H1 (cell line): ENCODE measurements around the gene EGFLAM. TPM values are rescaled to one million over a fixed set of nuclear protein-coding genes. Genes with fewer than 3 reads are reported as not detected.

Source experiments
- CTCF ChIA-PET: fragments of 300-600 bp; sonication (Branson Sonifier 250); formaldehyde crosslinking; loops from one replicate; lab custom pipeline; 2021; ENCODE audit not compliant: partially characterized antibody; lab: Charles Lee
- POLR2A ChIA-PET: fragments of 300-600 bp; sonication (Branson Sonifier 250); formaldehyde crosslinking; loops from one replicate; lab custom pipeline; 2021; ENCODE audit warnings: inconsistent platforms; ENCODE audit not compliant: partially characterized antibody; lab: Charles Lee
- DNase-seq, 2 experiments: peaks; one replicate each; pipeline versions ENCODE4 v3.0.0 to v3.0.0-alpha.2; 2010 to 2022; ENCODE audit warnings: low spot score in 2 of 2, low read depth in 1 of 2, mixed read lengths in 1 of 2
- FAIRE-seq: peaks from 2 replicates; lab custom pipeline; 2011; peaks lifted over from hg19 to GRCh38; lab: Jason Lieb, UNC
- H2AFZ ChIP-seq: 2 replicates; pipeline ENCODE4 v1.8.1; 2012; ENCODE audit warnings: low read length, inconsistent platforms
- H2AK5ac ChIP-seq: 2 replicates; pipeline ENCODE4 v1.6.1; 2013; ENCODE audit warnings: low read depth, low read length
- H2BK120ac ChIP-seq: replicated peaks from 2 replicates; pipeline ENCODE3; 2013; ENCODE audit warnings: low read depth, low read length, inconsistent platforms
- H2BK12ac ChIP-seq: 2 replicates; pipeline ENCODE4 v1.6.1; 2013; ENCODE audit warnings: low read depth, low read length
- H2BK15ac ChIP-seq: 2 replicates; pipeline ENCODE4 v1.6.1; 2013; ENCODE audit warnings: low read length
- H2BK20ac ChIP-seq: 2 replicates; pipeline ENCODE4 v1.6.1; 2013; ENCODE audit warnings: low read length
- H2BK5ac ChIP-seq: 2 replicates; pipeline ENCODE4 v1.6.1; 2013; ENCODE audit warnings: low read depth, low read length
- H3K14ac ChIP-seq: 2 replicates; pipeline ENCODE4 v1.6.1; 2013; ENCODE audit warnings: inconsistent platforms; ENCODE audit not compliant: insufficient read length
- H3K18ac ChIP-seq: 2 replicates; pipeline ENCODE4 v1.6.1; 2013; ENCODE audit warnings: low read length; ENCODE audit errors: extremely low read depth
- H3K23ac ChIP-seq: 2 replicates; pipeline ENCODE4 v1.6.1; 2013; ENCODE audit warnings: inconsistent platforms; ENCODE audit not compliant: insufficient read length
- H3K23me2 ChIP-seq: 2 replicates; pipeline ENCODE4 v1.6.1; 2013; ENCODE audit warnings: low read depth, low read length
- H3K27ac ChIP-seq: 2 replicates; pipeline ENCODE4 v1.6.1; 2011; ENCODE audit warnings: low read depth, low read length, inconsistent platforms
- H3K27me3 ChIP-seq, 4 experiments: replicated peaks in 1 of 4; 1 replicate in 1 of 4; 2 replicates in 3 of 4; pipeline versions ENCODE4 v1.6.1 to v1.8.1; 2011 to 2013; ENCODE audit warnings: low read length in 3 of 4, mild to moderate bottlenecking in 3 of 4, inconsistent platforms in 2 of 4, mixed read lengths in 2 of 4, moderate library complexity in 1 of 4; ENCODE audit not compliant: control insufficient read depth in 3 of 4, insufficient read depth in 3 of 4; ENCODE audit errors: extremely low read depth in 1 of 4
- H3K36me3 ChIP-seq, 4 experiments: 2 replicates each; pipeline versions ENCODE4 v1.6.1 to v1.8.1; 2011 to 2013; ENCODE audit warnings: mild to moderate bottlenecking in 4 of 4, low read length in 3 of 4, moderate library complexity in 2 of 4, control low read depth in 1 of 4, inconsistent platforms in 1 of 4; ENCODE audit not compliant: insufficient read depth in 4 of 4, control insufficient read depth in 2 of 4
- H3K4ac ChIP-seq: replicated peaks from 2 replicates; pipeline ENCODE3; 2013; ENCODE audit warnings: low read length, low read depth, mixed read lengths, inconsistent platforms; ENCODE audit not compliant: insufficient read length
- H3K4me1 ChIP-seq, 4 experiments: replicated peaks in 1 of 4; 1 replicate in 1 of 4; 2 replicates in 3 of 4; pipeline versions ENCODE4 v1.6.1 to v1.8.1; 2011 to 2013; ENCODE audit warnings: low read length in 3 of 4, inconsistent platforms in 2 of 4, mixed read lengths in 1 of 4; ENCODE audit not compliant: insufficient read depth in 4 of 4, control insufficient read depth in 3 of 4
- H3K4me2 ChIP-seq, 2 experiments: 2 replicates each; pipeline versions ENCODE4 v1.6.1 to v1.8.1; 2011 to 2013; ENCODE audit warnings: low read depth in 2 of 2, low read length in 2 of 2, control low read depth in 1 of 2, inconsistent platforms in 1 of 2, mild to moderate bottlenecking in 1 of 2; ENCODE audit not compliant: insufficient read depth in 1 of 2
- H3K4me3 ChIP-seq, 4 experiments: fragments of 200-600, 300-600 bp in 1 of 4; sonication (generic), shearing (Covaris generic), sonication (Bioruptor Twin) in 1 of 4; 2 replicates each; pipeline versions ENCODE4 v1.5.1 to v1.8.1; 2011 to 2016; ENCODE audit warnings: low read length in 4 of 4, low read depth in 3 of 4, control low read depth in 2 of 4, inconsistent platforms in 2 of 4, mild to moderate bottlenecking in 2 of 4, mixed read lengths in 1 of 4, moderate library complexity in 1 of 4; ENCODE audit not compliant: insufficient read depth in 2 of 4; ENCODE audit errors: extremely low read depth in 1 of 4
- H3K56ac ChIP-seq: replicated peaks from 2 replicates; pipeline ENCODE3; 2013; ENCODE audit warnings: low read depth, mild to moderate bottlenecking, mixed read lengths, low read length, inconsistent platforms; ENCODE audit not compliant: insufficient read length
- H3K79me1 ChIP-seq: 2 replicates; pipeline ENCODE4 v1.6.1; 2013; ENCODE audit warnings: low read depth, low read length, control low read depth
- H3K79me2 ChIP-seq, 2 experiments: 2 replicates each; pipeline versions ENCODE4 v1.6.1 to v1.8.1; 2012 to 2013; ENCODE audit warnings: low read length in 2 of 2, mild to moderate bottlenecking in 2 of 2, inconsistent platforms in 1 of 2; ENCODE audit not compliant: insufficient read depth in 2 of 2, control insufficient read depth in 1 of 2
- H3K9ac ChIP-seq, 4 experiments: replicated peaks in 1 of 4; 1 replicate in 1 of 4; 2 replicates in 3 of 4; pipeline versions ENCODE4 v1.6.1 to v1.8.1; 2011 to 2013; ENCODE audit warnings: low read depth in 3 of 4, low read length in 3 of 4, control low read depth in 2 of 4, mild to moderate bottlenecking in 2 of 4, moderate library complexity in 2 of 4, inconsistent platforms in 1 of 4; ENCODE audit errors: extremely low read depth in 1 of 4
- H3K9me3 ChIP-seq, 2 experiments: 2 replicates each; pipeline versions ENCODE4 v1.6.1 to v1.8.1; 2012 to 2013; ENCODE audit warnings: mild to moderate bottlenecking in 2 of 2, moderate library complexity in 2 of 2, control low read depth in 1 of 2, inconsistent platforms in 1 of 2, low read depth in 1 of 2, low read length in 1 of 2, mixed read lengths in 1 of 2; ENCODE audit not compliant: insufficient read depth in 2 of 2
- H4K20me1 ChIP-seq, 2 experiments: replicated peaks in 1 of 2; 2 replicates each; pipeline versions ENCODE3 to v1.8.1; 2011 to 2013; ENCODE audit warnings: inconsistent platforms in 2 of 2, low read length in 2 of 2, mild to moderate bottlenecking in 1 of 2; ENCODE audit not compliant: insufficient read depth in 2 of 2, control insufficient read depth in 1 of 2
- H4K5ac ChIP-seq: 2 replicates; pipeline ENCODE4 v1.6.1; 2013; ENCODE audit warnings: low read length, low read depth, mixed read lengths, inconsistent platforms; ENCODE audit not compliant: insufficient read length
- H4K8ac ChIP-seq: 2 replicates; pipeline ENCODE4 v1.8.0; 2013; ENCODE audit warnings: mild to moderate bottlenecking, moderate library complexity, low read length, inconsistent platforms; ENCODE audit not compliant: insufficient read depth; ENCODE audit errors: extremely low read depth
- H4K91ac ChIP-seq: replicated peaks from 2 replicates; pipeline ENCODE3; 2013; ENCODE audit warnings: low read length, mixed read lengths, inconsistent platforms; ENCODE audit not compliant: insufficient read length
- KDM5A ChIP-seq: fragments of 200-600 bp; IDR thresholded peaks from 2 replicates; pipeline ENCODE4 v1.7.1; 2012; ENCODE audit warnings: mild to moderate bottlenecking, low read length, inconsistent platforms, mixed read lengths
- SRF ChIP-seq: IDR thresholded peaks from 2 replicates; pipeline ENCODE4 v1.6.1; 2011; ENCODE audit warnings: mild to moderate bottlenecking, low read depth, low read length, moderate library complexity
- WGBS, 2 experiments: shearing (Covaris generic) in 1 of 2; methylation state at CpG; one replicate each; pipeline versions ENCODE4 v1.1.6 to v1.1.7; 2013 to 2015; ENCODE audit warnings: low lambda C conversion rate in 2 of 2, mixed read lengths in 2 of 2, inconsistent platforms in 1 of 2, low coverage in 1 of 2, missing lambda C conversion rate in 1 of 2; ENCODE audit not compliant: insufficient replicate concordance in 2 of 2, insufficient coverage in 1 of 2, insufficient read length in 1 of 2; ENCODE audit errors: extremely low coverage in 1 of 2, missing lambda C conversion rate in 1 of 2; 5-methylcytosine and 5-hydroxymethylcytosine counted together
- polyA plus RNA-seq, 7 experiments: library from polyadenylated mRNA; depleted of rRNA in 3 of 7; stranded (reverse) in 5 of 7; unstranded in 2 of 7; fragments of >200 nt in 5 of 7; fragments of 200-250 nt in 2 of 7; gene quantifications; 1 replicate in 5 of 7; 2 replicates in 1 of 7; 4 replicates in 1 of 7; pipeline versions ENCODE4 v1.2.1 to v1.2.3, GENCODE V29; 2011 to 2013; ENCODE audit warnings: missing spikeins in 2 of 7, mixed read lengths in 2 of 7
- total RNA-seq: library from RNA; stranded (reverse); fragmentation: NEBNext Ultra II Directional; extraction: Animal tissue kit (Norgen Biotek cat#: 25700); gene quantifications from 2 replicates; pipeline ENCODE4 v1.2.1, GENCODE V29; 2021

The EGFLAM gene
- total and polyA plus RNA-seq, 2 of the 8 experiments (the other 6 are each of a cell fraction or from before 2014, with no cell fraction given) = 0.20 to 0.24 TPM

DNA sequence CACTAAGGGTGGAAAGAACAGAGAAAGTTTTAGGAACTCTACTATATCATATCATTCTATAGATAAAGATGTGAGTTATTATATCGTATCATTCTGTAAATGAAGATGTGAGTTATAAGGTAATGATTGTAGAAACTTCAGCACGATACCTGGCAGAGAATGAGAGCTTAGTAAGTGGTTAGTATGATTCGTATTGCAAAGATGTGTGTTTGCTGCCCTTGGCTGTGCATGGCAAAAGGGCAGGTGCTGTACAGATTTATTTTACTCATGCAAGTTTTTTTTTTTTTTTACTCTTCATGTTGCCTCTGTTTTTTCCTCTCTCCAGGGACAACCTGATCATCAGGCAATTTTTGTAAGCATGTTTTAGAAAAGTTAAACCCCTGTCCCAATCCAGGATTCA is 83.3 kb downstream of the EGFLAM start:
- no peak overlapping the region for H3K18ac ChIP-seq
- no peak overlapping the region for H4K8ac ChIP-seq
- H4K20me1 ChIP-seq = no peaks in the 10 kb centered on the region
- H3K27me3 ChIP-seq = peaks cover 0 to 1% (median 0%) of the 10 kb centered on the region in 4 experiments; a peak in 1 of 7 replicates
- no peaks in the 10 kb centered on the region for H3K79me1 ChIP-seq
- no peak overlapping the region for H3K27ac ChIP-seq
- no peak overlapping the region for H2AK5ac ChIP-seq
- no peak overlapping the region for H2BK12ac ChIP-seq
- ChIA-PET CTCF (interaction anchor here (0.7 to 1.8 kb wide), 2 partner anchors 76 to 101 kb away, joined by 3 to 6 read pairs; no protein-coding TSS in a partner anchor), POLR2A (interaction anchor here (0.6 kb wide), 1 partner anchor 32 kb away, joined by 3 read pairs; no protein-coding TSS in a partner anchor)
- FAIRE-seq = no peak
- H3K79me2 ChIP-seq = no peaks in the 10 kb centered on the region
- no peak overlapping the region for H3K4me2 ChIP-seq
- no peak overlapping the region for H4K91ac ChIP-seq
- no peak overlapping the region for H2BK5ac ChIP-seq
- H3K36me3 ChIP-seq = no peaks in the 10 kb centered on the region
- H3K23ac ChIP-seq = no peak overlapping the region
- no peak overlapping the region for H3K56ac ChIP-seq
- no peak overlapping the region for H2BK15ac ChIP-seq
- H2AFZ ChIP-seq = no peak overlapping the region
- H3K4ac ChIP-seq = no peak overlapping the region
- H3K4me3 ChIP-seq = no peak overlapping the region
- no peaks in the 10 kb centered on the region for H3K4me1 ChIP-seq
- no peak for DNase-seq
- no peak overlapping the region for H3K9ac ChIP-seq
- H3K23me2 ChIP-seq = no peaks in the 10 kb centered on the region
- H2BK120ac ChIP-seq = no peak overlapping the region
- no peaks in the 10 kb centered on the region for H3K9me3 ChIP-seq
- no peak overlapping the region for H2BK20ac ChIP-seq
- no peak overlapping the region for H4K5ac ChIP-seq
- H3K14ac ChIP-seq = no peak overlapping the region
- WGBS, 2 experiments = 72% methylated on average over 3 of the region's 3 CpGs; no CpG with 5 or more reads in 1 of the 2 experiments
- TF ChIP-seq SRF (no peak), KDM5A (no peak)
